AG09319 (cell line): ENCODE data around the gene BMP8A.
A peak's percentile ranks its signal among the peaks of the same experiment; 100 is the strongest.
"Not testable (repeated sequence)": the region's sequence is repeated elsewhere in the genome, so short reads cannot be mapped to it uniquely, and the experiment has no call there.

ENCODE experiments used
- DNase-seq: peaks from one replicate; pipeline ENCODE4 v3.0.0-alpha.2; 2010; ENCODE audit warnings: low read depth; ENCODE audit errors: extremely low read depth
- CTCF ChIP-seq: IDR thresholded peaks from 2 replicates; pipeline ENCODE4 v1.5.1; 2011; ENCODE audit warnings: low read depth, mild to moderate bottlenecking, inconsistent platforms, low read length, moderate library complexity

BMP8A gene

GRCh38 chr1:39452540-39452939 is 38.9 kb upstream of the BMP8A start:
- no peak for DNase-seq

GRCh38 chr1:39453603-39454002 is 37.8 kb upstream of the BMP8A start:
- peak; percentile 23 for DNase-seq
- no peak for TF ChIP-seq CTCF

More at GRCh38 chr1:39452540-39452939, 38.9 kb upstream of the BMP8A start:
- TF ChIP-seq CTCF: no peak

GRCh38 chr1:39458991-39459390 is 32.4 kb upstream of the BMP8A start:
- no peak for TF ChIP-seq CTCF
- no peak for DNase-seq

- TF ChIP-seq CTCF: no peak
- no peak for DNase-seq
These were observed 29.4 kb upstream of the BMP8A start for GRCh38 chr1:39462074-39462473.

GRCh38 chr1:39466413-39467107 is 24.9 kb upstream of the BMP8A start:
- TF ChIP-seq CTCF: no peak
- no peak for DNase-seq

GRCh38 chr1:39467108-39467720 is 24.2 kb upstream of the BMP8A start:
- DNase-seq: not testable (repeated sequence)

GRCh38 chr1:39469150-39469549 is 22.3 kb upstream of the BMP8A start:
- no peak for TF ChIP-seq CTCF

GRCh38 chr1:39470040-39470439 is 21.4 kb upstream of the BMP8A start:
- TF ChIP-seq CTCF: no peak
- DNase-seq: no peak

More at GRCh38 chr1:39469150-39469549, 22.3 kb upstream of the BMP8A start:
- no peak for DNase-seq
